Endothelial cell of umbilical vein (primary cell): ENCODE results near the gene EDAR. TPM values are rescaled to one million over a fixed set of nuclear protein-coding genes. Genes with fewer than 3 reads are reported as not detected.

Source experiments
- BruUV-seq: library from RNA; stranded (reverse); fragments of 400-500 nt; replicated peaks from 2 replicates; lab custom pipeline; 2021; lab: Mats Ljungman, UMichigan
- CTCF ChIA-PET: fragments of 300-600, 350-600 bp; sonication (Branson Sonifier 250); formaldehyde crosslinking; loops from one replicate; lab custom pipeline; 2021; ENCODE audit warnings: antibody characterized with exemption, inconsistent platforms; lab: Charles Lee
- POLR2A ChIA-PET: fragments of 300-600, 350-600 bp; sonication (Branson Sonifier 250); formaldehyde crosslinking; loops from one replicate; lab custom pipeline; 2021; ENCODE audit warnings: antibody characterized with exemption, inconsistent platforms; lab: Charles Lee
- DNase-seq: peaks from one replicate; pipeline ENCODE4 v3.0.0-alpha.2; 2011; ENCODE audit warnings: low read depth, low spot score
- FAIRE-seq: peaks from 2 replicates; lab custom pipeline; 2011; peaks lifted over from hg19 to GRCh38; lab: Jason Lieb, UNC
- H2AFZ ChIP-seq: 2 replicates; pipeline ENCODE4 v1.6.0; 2012; ENCODE audit warnings: low read depth, low read length, control low read depth, inconsistent platforms
- H3K27ac ChIP-seq: 2 replicates; pipeline ENCODE4 v1.5.1; 2011; ENCODE audit warnings: low read depth, mild to moderate bottlenecking, control low read depth, low read length, moderate library complexity; ENCODE audit not compliant: insufficient read depth
- H3K27me3 ChIP-seq, 2 experiments: 2 replicates each; pipeline versions ENCODE4 v1.6.0 to v1.6.1; 2011; ENCODE audit warnings: low read length in 2 of 2, mixed read lengths in 1 of 2; ENCODE audit not compliant: control insufficient read depth in 2 of 2, insufficient read depth in 2 of 2
- H3K36me3 ChIP-seq, 2 experiments: 2 replicates in 1 of 2; 3 replicates in 1 of 2; pipeline ENCODE4 v1.5.1; 2011; ENCODE audit warnings: low read length in 2 of 2, mild to moderate bottlenecking in 1 of 2, moderate library complexity in 1 of 2; ENCODE audit not compliant: control insufficient read depth in 2 of 2, insufficient read depth in 2 of 2; ENCODE audit errors: extremely low read depth in 1 of 2
- H3K4me1 ChIP-seq: 3 replicates; pipeline ENCODE4 v1.5.1; 2011; ENCODE audit warnings: mild to moderate bottlenecking, low read length; ENCODE audit not compliant: control insufficient read depth, insufficient read depth; ENCODE audit errors: extremely low read depth
- H3K4me2 ChIP-seq: 2 replicates; pipeline ENCODE4 v1.6.1; 2011; ENCODE audit warnings: low read length, control low read depth, mixed read lengths; ENCODE audit not compliant: insufficient read depth
- H3K4me3 ChIP-seq, 3 experiments: fragments of 200-600 bp in 1 of 3; sonication (generic), shearing (Covaris generic) in 1 of 3; replicated peaks in 1 of 3; 2 replicates each; pipeline ENCODE4 v1.5.1; 2011 to 2016; ENCODE audit warnings: control low read depth in 3 of 3, low read length in 3 of 3, mild to moderate bottlenecking in 2 of 3, inconsistent platforms in 1 of 3, low read depth in 1 of 3, moderate library complexity in 1 of 3; ENCODE audit not compliant: insufficient read depth in 1 of 3
- H3K79me2 ChIP-seq: 2 replicates; pipeline ENCODE4 v1.6.0; 2012; ENCODE audit warnings: low read length, inconsistent platforms; ENCODE audit not compliant: control insufficient read depth, insufficient read depth
- H3K9ac ChIP-seq: replicated peaks from 2 replicates; pipeline ENCODE3; 2011; ENCODE audit warnings: low read length, control low read depth; ENCODE audit not compliant: insufficient read depth; ENCODE audit errors: extremely low read depth
- H3K9me1 ChIP-seq: replicated peaks from 3 replicates; pipeline ENCODE4 v1.6.0; 2011; ENCODE audit warnings: mild to moderate bottlenecking, low read length; ENCODE audit not compliant: control insufficient read depth, insufficient read depth; ENCODE audit errors: extremely low read depth
- H3K9me3 ChIP-seq: replicated peaks from 2 replicates; pipeline ENCODE4 v1.5.1; 2012; ENCODE audit warnings: low read length, inconsistent platforms; ENCODE audit not compliant: control insufficient read depth, insufficient read depth
- H4K20me1 ChIP-seq: replicated peaks from 2 replicates; pipeline ENCODE3; 2011; ENCODE audit warnings: mild to moderate bottlenecking, low read length; ENCODE audit not compliant: control insufficient read depth, insufficient read depth; ENCODE audit errors: extremely low read depth
- GATA2 ChIP-seq: IDR thresholded peaks from 2 replicates; pipeline ENCODE4 v1.7.0; 2011; ENCODE audit warnings: low read depth, mild to moderate bottlenecking, moderate library complexity, mixed read lengths, low read length; ENCODE audit not compliant: insufficient read length, insufficient read depth
- JUN ChIP-seq: IDR thresholded peaks from 2 replicates; pipeline ENCODE4 v1.6.1; 2011; ENCODE audit warnings: borderline replicate concordance, low read depth; ENCODE audit not compliant: insufficient read length, insufficient read depth
- POLR2A ChIP-seq: IDR thresholded peaks from 2 replicates; pipeline ENCODE4 v1.6.1; 2012; ENCODE audit warnings: low read depth, mild to moderate bottlenecking, control low read depth, low read length
- POLR2AphosphoS5 ChIP-seq: IDR thresholded peaks from 2 replicates; pipeline ENCODE4 v1.6.1; 2012; ENCODE audit warnings: low read depth, mild to moderate bottlenecking, control low read depth, low read length, moderate library complexity; ENCODE audit not compliant: insufficient read depth
- dilution Hi-C: fragments of 300-500 bp; cut with MboI; formaldehyde crosslinking; loops from one replicate; pipeline ENCODE4 v1.15.0; 2019; ENCODE audit warnings: low sequenced_read_pairs; ENCODE audit not compliant: extremely low pct_ligation_motif_present
- intact Hi-C: fragments of 100-400 bp; cut with micrococcal nuclease; formaldehyde crosslinking; loops from one replicate; pipeline ENCODE4 v1.10.0; 2022
- polyA plus RNA-seq, 4 experiments: library from polyadenylated mRNA; depleted of rRNA in 3 of 4; stranded (reverse) in 3 of 4; unstranded in 1 of 4; fragments of >200 nt; gene quantifications; 2 replicates each; pipeline versions ENCODE4 v1.2.1 to v1.2.3, GENCODE V29; 2011 to 2012; ENCODE audit warnings: missing spikeins in 1 of 4
- total RNA-seq: library from RNA; stranded (reverse); gene quantifications from 2 replicates; pipeline ENCODE4 v1.2.3, GENCODE V29; 2021
- TF ChIP-seq, protein P1 (sequence below): IDR thresholded peaks from 2 replicates; pipeline ENCODE4 v1.6.1; 2011; ENCODE audit not compliant: insufficient read depth, insufficient read length
- TF ChIP-seq, protein P2 (sequence below), 2 donors: IDR thresholded peaks; 1 replicate in 1 of 2; 2 replicates in 1 of 2; pipeline ENCODE4 v1.5.1; 2011; ENCODE audit warnings: low read length in 2 of 2, mild to moderate bottlenecking in 2 of 2, moderate library complexity in 2 of 2, control low read depth in 1 of 2, inconsistent platforms in 1 of 2, low read depth in 1 of 2; ENCODE audit not compliant: insufficient read depth in 1 of 2; ENCODE audit errors: extremely low read depth in 1 of 2

The EDAR gene
- total and polyA plus RNA-seq, 2 donors (not counting 3 experiments of a cell fraction or from before 2014, with no cell fraction given): not detected

DNA sequence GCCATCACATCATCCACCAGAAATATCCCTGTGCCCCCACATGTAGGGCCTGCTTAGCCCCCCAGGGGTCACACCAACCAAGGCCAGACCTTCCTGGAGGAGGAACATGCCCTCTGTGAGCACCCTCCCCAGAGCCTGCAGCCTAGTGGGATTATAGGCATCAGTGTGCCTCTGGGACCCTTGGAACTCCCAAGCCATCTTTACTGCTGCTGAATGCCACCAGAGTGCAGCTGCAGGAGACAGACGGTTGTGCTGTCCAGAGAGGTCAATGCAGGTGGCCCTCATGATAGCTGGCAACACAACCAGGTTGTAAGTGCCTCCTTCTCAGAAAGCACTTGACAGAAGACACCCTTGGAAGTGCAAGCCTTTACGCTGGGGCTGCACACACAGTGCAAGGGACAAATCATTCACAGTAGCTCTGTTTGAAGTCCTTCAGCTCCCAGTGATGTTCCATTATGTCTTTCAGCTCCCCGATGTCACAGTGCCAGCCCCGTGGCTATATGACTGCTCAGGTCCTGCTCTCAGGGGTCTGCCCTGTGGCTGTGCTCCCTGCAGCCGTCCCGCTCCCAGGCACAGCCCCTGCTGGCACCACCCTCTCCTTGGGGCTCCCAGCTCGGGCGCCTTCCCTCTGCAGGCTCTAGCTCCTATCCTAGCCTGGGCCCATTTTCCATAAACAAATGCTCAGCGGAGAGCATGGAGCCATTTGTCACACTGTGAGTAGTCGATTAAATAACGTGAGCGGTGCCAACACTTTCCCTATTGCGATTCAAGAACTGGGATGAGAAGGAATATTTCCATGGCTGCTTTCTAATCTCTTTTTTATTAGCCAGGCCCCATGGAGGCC is 65.1 kb downstream of the EDAR start:
- H3K9ac ChIP-seq: no peak overlapping the region
- CTCF ChIA-PET: no interaction called here

More for the DNA sequence above, 65.1 kb downstream of the EDAR start:
- POLR2A ChIA-PET: no interaction called here
- BruUV-seq: no TSS peak
- no peaks in the 10 kb centered on the region for H3K36me3 ChIP-seq
- H3K27ac ChIP-seq: no peak overlapping the region
- no peaks in the 10 kb centered on the region for H3K9me3 ChIP-seq
- H3K4me2 ChIP-seq: no peak overlapping the region
- intact Hi-C loops: no loop called here
- no peak overlapping the region for H3K4me3 ChIP-seq
- DNase-seq (no peak), FAIRE-seq (no peak)
- no peaks in the 10 kb centered on the region for H3K9me1 ChIP-seq
- TF ChIP-seq, protein P1, sequence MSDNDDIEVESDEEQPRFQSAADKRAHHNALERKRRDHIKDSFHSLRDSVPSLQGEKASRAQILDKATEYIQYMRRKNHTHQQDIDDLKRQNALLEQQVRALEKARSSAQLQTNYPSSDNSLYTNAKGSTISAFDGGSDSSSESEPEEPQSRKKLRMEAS: no peak
- TF ChIP-seq GATA2 (no peak), POLR2AphosphoS5 (no peak), POLR2A (no peak), JUN (no peak)
- TF ChIP-seq, protein P2, sequence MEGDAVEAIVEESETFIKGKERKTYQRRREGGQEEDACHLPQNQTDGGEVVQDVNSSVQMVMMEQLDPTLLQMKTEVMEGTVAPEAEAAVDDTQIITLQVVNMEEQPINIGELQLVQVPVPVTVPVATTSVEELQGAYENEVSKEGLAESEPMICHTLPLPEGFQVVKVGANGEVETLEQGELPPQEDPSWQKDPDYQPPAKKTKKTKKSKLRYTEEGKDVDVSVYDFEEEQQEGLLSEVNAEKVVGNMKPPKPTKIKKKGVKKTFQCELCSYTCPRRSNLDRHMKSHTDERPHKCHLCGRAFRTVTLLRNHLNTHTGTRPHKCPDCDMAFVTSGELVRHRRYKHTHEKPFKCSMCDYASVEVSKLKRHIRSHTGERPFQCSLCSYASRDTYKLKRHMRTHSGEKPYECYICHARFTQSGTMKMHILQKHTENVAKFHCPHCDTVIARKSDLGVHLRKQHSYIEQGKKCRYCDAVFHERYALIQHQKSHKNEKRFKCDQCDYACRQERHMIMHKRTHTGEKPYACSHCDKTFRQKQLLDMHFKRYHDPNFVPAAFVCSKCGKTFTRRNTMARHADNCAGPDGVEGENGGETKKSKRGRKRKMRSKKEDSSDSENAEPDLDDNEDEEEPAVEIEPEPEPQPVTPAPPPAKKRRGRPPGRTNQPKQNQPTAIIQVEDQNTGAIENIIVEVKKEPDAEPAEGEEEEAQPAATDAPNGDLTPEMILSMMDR (IDR thresholded peaks at IDR 0.05; ENCODE audit: extremely low read depth in 1 of 2, insufficient read depth in 1 of 2, low read depth in 1 of 2, low read length in 2 of 2): no peak
- no peaks in the 10 kb centered on the region for H3K79me2 ChIP-seq
- no peaks in the 10 kb centered on the region for H4K20me1 ChIP-seq
- H2AFZ ChIP-seq: no peak overlapping the region
- dilution Hi-C loops: no loop called here
- H3K4me1 ChIP-seq: no peaks in the 10 kb centered on the region
- H3K27me3 ChIP-seq: no peaks in the 10 kb centered on the region
